ENCODE results near the gene FAM111A. TPM values are rescaled to one million over a fixed set of nuclear protein-coding genes. Genes with fewer than 3 reads are reported as not detected.

FAM111A gene
- total and polyA plus RNA-seq, 12 donors, result 2.9 to 22.5 (median 5.1) TPM

DNA sequence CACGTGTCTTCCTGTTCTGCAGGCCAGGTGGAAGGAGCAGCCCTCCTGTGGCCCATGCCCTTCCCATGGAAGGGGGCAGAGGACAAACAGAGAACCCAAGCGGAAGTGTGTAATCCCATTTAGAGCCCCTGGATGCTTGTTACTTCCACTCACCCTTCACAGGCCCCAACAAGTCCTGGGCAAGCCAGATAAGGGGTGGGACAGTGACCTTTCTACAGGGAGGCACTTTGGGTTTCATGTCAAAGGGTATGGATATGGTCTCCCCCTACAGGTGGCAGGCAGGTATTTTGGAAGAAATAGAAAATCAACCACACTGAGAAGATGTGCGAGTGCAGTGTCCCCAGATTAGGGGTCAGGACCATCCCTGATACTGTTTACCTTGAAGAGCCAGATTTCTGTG, 58.7 kb downstream of the FAM111A start:
- TF ChIP-seq CTCF (IDR thresholded peaks at IDR 0.05), result no peak
- Histone ChIP-seq H3K9me3 (no peaks in the 10 kb centered on the region), H3K4me3 (no peak overlapping the region), H3K36me3 (peaks cover 0 to 70% (median 2%) of the 10 kb centered on the region in 9 donors), H3K4me1 (peaks cover 0 to 30% (median 12%) of the 10 kb centered on the region in 9 donors), H3K27ac (no peak overlapping the region), H3K27me3 (no peaks in the 10 kb centered on the region)
- ATAC-seq, result no peak
- 96 to 100% methylated on average over 3 of the region's 3 CpGs for WGBS, 2 donors
- DNase-seq, result no peak
- intact Hi-C loops (cut with DNase I), result loop anchor here in 1 of 10 donors (10.0 kb wide), 1 partner anchor 83 kb away; no protein-coding TSS in a partner anchor

Other genes with a start within 250 kb of the FAM111A start
- not detected for gene GLYATL1, start 203.4 kb upstream of the FAM111A start, total RNA-seq
- under 1 TPM in 1 of 2 donors, not detected in 1; 0.06 TPM for gene GLYATL1, start 203.4 kb upstream of the FAM111A start, polyA plus RNA-seq
- not detected for gene GLYATL1B, start 56.5 kb upstream of the FAM111A start, total RNA-seq
- not detected for gene GLYATL1B, start 56.5 kb upstream of the FAM111A start, polyA plus RNA-seq
- gene FAM111B, start 35.6 kb upstream of the FAM111A start, total RNA-seq, result 1 to 10 TPM in 2 of 10 donors, under 1 TPM in 6, not detected in 2; 0.11 to 3.1 (median 0.30) TPM
- under 1 TPM; 0.12 to 0.22 TPM for gene FAM111B, start 35.6 kb upstream of the FAM111A start, polyA plus RNA-seq
- gene DTX4, start 29.3 kb downstream of the FAM111A start, total RNA-seq, result 1 to 10 TPM in 9 of 10 donors, under 1 TPM in 1; 0.98 to 4.1 (median 2.7) TPM
- gene DTX4, start 29.3 kb downstream of the FAM111A start, polyA plus RNA-seq, result 1 to 10 TPM in 1 of 2 donors, under 1 TPM in 1; 0.86 to 1.3 TPM
- gene MPEG1, start 70.1 kb downstream of the FAM111A start, total RNA-seq, result 10 to 100 TPM in 3 of 10 donors, 1 to 10 TPM in 7; 3.9 to 45.9 (median 7.0) TPM
- gene MPEG1, start 70.1 kb downstream of the FAM111A start, polyA plus RNA-seq, result 1 to 10 TPM; 2.9 to 3.2 TPM
- not detected for gene OR5AN1, start 216.0 kb downstream of the FAM111A start, total RNA-seq
- gene OR5AN1, start 216.0 kb downstream of the FAM111A start, polyA plus RNA-seq, result not detected

Data from heart right ventricle (tissue), 16 donors.